HPDE6-E6E7 (cell line): ENCODE results near the gene MAU2.

Experiments used
- DNase-seq: peaks from one replicate; pipeline ENCODE4 v3.0.0; 2011; ENCODE audit warnings: missing footprints; ENCODE audit errors: extremely low spot score

MAU2 gene

DNA sequence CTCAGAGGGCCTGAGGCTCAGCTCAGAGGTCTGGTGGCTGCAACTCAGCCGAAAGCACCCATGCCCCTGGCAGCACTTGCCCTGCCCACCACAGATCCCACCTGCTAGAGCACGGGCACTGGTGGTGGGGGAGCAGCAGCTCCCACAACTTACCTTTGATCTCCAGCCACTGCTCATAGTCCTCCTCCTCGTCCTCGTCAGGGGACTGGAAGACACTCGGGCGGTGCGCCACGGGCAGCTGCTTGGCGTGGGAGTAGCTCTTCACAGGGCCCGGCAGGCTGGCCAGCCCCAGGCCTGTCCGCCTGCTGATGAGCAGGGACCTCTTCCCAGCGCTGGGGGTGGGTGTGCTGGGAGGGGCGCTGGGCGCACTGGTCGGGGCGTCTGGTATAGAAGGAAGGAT, 14.9 kb upstream of the MAU2 start:
- DNase-seq, result no peak

- DNase-seq, result no peak
Measured at GRCh38 chr19:19306191-19306590, 14.4 kb upstream of the MAU2 start.

GRCh38 chr19:19308373-19308772, 12.3 kb upstream of the MAU2 start:
- no peak for DNase-seq

GRCh38 chr19:19315444-19315843, 5.2 kb upstream of the MAU2 start:
- no peak for DNase-seq

DNA sequence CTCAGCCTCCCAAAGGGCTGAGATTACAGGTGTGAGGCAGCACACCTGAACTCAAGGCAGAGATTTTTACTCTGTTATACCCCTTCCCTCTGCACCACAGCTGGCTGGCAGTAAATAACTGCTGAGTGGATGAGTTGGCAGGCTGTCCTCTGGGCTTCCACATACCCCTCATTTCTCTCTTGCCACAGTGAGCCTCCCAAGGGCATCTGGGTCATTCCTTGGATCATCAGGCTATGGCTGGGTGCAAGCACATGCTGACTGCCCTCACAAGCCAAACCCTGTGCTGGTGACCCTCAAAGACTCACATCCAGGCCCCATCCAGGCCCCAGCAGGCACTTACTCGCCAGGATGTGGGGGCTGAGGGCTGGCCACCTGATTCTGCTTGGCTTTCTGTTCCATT, 4.5 kb upstream of the MAU2 start:
- DNase-seq, result no peak

DNA sequence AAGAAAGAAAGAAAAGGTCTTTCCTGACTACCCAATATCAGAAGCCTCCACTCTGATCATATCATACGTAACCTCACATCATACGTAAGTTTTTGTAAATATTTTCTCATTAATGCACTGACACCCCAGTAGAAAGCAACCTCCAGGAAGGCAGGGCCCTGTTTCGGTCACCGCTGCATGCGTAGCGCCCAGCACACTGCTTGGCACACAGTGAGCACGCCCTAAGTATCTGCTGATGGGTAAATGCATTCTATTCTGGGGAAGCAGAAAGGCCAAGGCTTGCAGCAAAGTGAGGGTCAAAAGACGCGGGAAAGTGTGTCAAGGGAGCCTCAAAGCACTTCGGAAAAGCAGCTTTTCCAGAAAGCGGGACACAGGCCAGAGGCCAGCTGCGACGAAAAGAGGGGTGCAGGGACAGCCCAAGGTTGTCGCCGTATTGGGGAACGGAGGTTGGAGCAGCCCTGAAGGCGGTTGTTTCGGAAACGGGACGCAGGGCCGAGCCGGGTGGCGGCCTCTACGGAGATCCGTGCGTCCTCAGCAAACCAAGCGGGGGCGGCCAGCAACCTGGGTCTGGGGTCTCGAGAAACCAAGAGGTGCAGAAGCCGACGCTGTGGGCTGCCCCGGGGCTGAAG, 783 bp upstream of the MAU2 start:
- no peak for DNase-seq

DNA sequence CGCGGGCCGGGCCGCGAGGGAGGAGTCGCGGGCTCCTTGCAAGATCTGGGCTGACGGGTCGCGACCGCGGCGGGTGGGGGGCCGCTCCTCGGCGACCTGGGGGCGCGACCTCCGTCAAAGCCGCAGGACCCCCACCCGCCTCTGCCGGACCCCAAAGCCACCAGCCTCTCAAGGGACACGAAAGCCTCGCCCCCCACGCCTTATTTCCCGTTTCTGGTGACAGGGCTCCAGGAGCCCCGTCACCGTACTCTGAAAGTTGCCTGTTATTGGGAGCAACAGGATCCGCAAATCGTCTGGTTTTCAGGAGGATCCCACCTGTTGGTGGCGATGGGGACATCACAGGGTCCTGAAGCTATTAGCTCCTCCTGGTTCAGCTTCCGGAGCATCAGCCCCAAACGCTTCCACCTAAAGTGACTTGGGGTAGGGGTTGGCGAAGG, 530 bp downstream of the MAU2 start:
- DNase-seq, result peak; percentile 32

DNA sequence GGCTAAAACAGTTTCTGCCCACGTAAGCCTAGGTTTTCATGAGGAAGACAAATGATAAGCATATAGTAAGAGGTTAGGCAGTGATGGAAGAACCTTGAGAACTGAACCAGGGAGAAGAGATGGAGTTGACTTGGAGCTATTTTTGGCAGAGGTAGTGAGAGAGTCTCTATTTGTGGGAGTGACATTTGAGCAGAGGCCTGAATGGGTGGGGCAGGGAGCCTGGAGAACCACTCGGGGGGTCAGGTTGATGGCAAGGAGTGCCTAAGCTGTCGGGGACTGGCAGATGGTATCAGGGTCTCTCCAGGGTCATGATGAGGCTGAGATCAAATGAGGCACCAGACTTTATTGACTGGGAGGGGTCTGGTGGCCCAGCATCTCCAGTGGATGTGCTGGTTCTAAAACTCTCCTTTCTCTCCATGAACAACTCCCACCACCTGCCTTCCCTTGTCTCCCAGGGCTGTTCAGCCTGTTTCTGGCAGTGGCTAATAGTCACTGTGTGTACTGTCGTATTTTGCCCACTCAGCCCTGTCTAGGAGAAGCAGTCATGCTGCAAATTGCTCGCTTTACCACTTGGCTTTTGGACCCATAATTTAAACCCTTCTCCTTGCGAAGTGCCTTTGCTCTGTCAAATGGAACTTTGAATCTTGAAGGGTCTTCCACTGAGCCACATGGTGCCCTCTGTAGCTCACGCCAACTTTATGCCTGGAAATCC, 3.6 kb downstream of the MAU2 start:
- DNase-seq, result no peak

DNA sequence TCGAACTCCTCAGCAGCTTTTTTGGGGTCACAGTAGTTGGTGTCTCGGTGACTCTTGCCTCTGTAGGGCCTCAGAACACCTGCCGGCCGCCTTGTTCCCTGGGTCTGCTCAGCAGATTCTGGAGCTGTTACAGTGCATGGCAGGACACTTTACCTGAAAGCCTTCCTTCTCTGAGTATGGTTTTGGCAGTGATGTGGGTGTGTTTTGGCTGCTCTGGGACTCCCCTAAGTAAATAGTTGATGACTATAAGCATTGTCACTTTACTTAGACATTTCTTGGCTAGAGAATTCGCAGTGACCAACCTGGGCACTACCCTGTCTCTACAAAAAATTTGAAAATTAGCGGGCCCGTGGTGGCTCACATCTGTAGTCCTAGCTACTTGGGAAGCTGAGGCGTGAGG, 7.0 kb downstream of the MAU2 start:
- no peak for DNase-seq

GRCh38 chr19:19329126-19329525, 8.5 kb downstream of the MAU2 start:
- no peak for DNase-seq

GRCh38 chr19:19334063-19334988, 13.7 kb downstream of the MAU2 start:
- no peak for DNase-seq

- DNase-seq, result no peak
Measured at GRCh38 chr19:19334989-19335344, 14.3 kb downstream of the MAU2 start.

GRCh38 chr19:19335408-19336158, 15.0 kb downstream of the MAU2 start:
- no peak for DNase-seq

DNA sequence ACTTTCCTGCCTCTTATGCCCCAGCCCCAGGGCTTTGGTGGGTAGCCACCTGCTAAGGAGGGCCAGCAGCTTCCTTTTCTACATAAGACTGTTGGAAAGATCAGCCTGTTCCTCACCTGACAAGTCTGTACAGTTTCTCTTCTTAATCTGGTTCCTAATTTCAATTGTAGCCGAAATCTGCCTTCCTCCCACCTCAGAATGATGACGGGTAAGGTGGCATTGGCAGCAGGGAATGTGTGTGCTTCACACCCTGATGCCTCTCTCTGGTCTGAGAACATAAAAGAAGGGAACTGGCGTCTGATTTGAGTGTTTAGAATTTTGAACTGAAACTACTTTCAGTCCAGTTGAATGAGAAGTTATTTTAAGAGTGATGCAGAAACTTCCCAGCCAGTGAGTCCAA, 16.0 kb downstream of the MAU2 start:
- no peak for DNase-seq

GRCh38 chr19:19337120-19337519, 16.5 kb downstream of the MAU2 start:
- no peak for DNase-seq

DNA sequence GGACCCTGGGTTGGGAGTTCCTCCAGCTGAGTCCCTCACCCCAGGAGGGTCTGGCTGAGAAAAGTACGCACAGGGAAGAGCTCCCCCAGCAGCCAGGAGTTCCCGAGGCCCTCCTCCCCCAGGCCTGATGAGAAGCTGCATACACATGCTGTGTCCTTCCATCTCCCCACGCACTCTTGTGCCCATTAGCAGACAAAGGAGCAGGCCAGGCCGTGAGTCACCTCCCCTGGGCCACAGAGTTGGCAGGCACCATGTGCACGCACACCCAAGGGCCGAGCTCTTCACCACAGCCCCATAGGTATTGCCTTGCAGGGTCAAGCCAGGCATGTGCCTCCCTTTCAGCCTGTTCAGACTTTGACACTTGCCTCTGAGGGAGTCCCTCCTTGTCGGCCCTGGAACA, 17.5 kb downstream of the MAU2 start:
- DNase-seq, result no peak

DNA sequence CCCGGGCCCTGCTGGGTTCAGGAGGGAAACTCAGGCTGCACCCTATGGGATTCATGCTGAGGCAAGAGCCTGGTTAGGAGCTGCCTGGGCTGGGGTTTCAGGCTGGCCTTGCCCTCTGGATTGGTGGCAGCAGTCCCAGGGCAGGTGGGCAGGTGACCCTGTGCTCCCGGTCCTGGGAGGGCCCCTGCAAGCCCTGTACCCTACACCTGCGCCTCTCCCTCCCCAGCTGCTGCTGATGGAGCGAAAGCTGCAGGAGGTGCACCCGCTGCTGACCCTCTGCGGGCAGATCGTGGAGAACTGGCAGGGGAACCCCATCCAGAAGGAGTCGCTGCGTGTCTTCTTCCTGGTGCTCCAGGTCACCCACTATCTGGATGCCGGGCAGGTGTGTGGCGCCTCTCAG, 20.4 kb downstream of the MAU2 start:
- DNase-seq, result no peak

GRCh38 chr19:19342086-19343015, 21.7 kb downstream of the MAU2 start:
- peak; percentile 51 for DNase-seq

DNA sequence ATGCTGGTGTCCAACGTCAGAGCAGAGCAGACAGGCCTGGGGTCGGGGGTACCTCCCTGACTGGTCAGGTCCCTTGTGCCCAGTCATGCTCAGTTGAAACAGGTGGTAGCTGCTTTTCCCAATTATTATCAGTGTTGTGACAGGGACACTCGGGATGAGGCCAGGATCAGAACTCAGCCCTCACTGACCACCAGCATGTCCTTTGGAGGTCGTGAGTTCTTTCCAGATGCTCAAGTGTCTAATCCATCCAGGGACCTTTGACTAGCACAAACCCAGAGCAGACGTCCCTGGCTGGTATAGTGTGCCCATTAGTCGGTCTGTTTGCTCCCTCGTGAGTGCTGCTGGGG, 22.4 kb downstream of the MAU2 start:
- DNase-seq, result no peak

DNA sequence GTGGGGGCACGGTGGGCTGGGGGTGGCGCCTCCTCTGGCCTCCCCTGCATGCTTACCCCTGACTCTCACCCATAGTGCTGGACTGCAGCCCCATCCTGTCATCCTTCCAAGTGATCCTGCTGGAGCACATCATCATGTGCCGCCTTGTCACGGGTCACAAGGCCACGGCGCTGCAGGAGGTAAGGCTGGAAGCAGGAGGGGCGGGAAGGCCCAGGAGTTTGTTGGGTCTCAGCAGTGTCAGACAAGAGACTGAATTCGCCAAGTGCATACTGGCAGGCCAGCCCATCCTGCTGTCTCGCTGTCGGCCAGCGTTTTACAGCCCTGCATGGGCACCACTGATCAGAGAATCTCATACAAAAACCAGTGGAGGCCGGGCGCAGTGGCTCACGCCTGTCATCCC, 23.1 kb downstream of the MAU2 start:
- no peak for DNase-seq

- DNase-seq, result no peak
Measured at GRCh38 chr19:19345232-19345631, 24.6 kb downstream of the MAU2 start.
